Cardiac fibroblast (primary cell): ENCODE measurements around the gene HSFX2.
"Not testable (repeated sequence)": the region's sequence is repeated elsewhere in the genome, so short reads cannot be mapped to it uniquely, and the experiment has no call there.

ENCODE experiments used
- DNase-seq, 2 donors: peaks; one replicate each; pipeline versions ENCODE4 v3.0.0 to v3.0.0-alpha.2; 2010; ENCODE audit warnings: low read depth in 2 of 2
- H3K4me3 ChIP-seq, 2 donors: replicated peaks in 1 of 2; 1 replicate in 1 of 2; 2 replicates in 1 of 2; pipeline ENCODE4 v1.5.1; 2011; ENCODE audit warnings: low read depth in 2 of 2, low read length in 2 of 2, mild to moderate bottlenecking in 2 of 2, moderate library complexity in 1 of 2
- TF ChIP-seq, protein P1 (sequence below): IDR thresholded peaks from one replicate; pipeline ENCODE4 v1.5.1; 2011; ENCODE audit warnings: low read depth, mild to moderate bottlenecking, low read length, inconsistent platforms

The HSFX2 gene, protein sequence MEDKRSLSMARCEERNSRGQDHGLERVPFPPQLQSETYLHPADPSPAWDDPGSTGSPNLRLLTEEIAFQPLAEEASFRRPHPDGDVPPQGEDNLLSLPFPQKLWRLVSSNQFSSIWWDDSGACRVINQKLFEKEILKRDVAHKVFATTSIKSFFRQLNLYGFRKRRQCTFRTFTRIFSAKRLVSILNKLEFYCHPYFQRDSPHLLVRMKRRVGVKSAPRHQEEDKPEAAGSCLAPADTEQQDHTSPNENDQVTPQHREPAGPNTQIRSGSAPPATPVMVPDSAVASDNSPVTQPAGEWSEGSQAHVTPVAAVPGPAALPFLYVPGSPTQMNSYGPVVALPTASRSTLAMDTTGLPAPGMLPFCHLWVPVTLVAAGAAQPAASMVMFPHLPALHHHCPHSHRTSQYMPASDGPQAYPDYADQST

DNA sequence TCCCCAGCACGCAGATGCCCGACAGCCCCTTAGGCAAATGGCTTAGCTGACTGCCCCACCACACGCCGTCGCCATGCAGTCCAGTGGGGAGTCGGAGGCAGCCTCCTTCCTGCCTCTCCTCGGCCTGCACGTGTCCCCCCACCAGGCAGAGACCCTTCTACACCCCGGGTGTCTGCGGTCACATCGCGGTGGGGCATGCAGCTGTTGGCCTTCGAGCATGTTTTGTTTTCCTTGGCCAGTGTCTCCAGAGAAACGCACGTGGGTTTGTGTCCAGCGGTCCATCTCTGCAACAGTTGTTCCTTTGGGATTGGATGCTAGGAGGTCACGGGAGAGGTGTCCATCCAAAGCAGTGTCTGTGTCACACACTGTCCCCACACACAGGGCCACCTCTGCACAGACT lies at the start of gene HSFX2:
Gene HSFX2 (minus strand): TSS at position 101 of the 400 bp plus-strand sequence. CDS start 614 bp downstream, outside the sequence.
- DNase-seq, H3K4me3 ChIP-seq: not testable (repeated sequence)

DNA sequence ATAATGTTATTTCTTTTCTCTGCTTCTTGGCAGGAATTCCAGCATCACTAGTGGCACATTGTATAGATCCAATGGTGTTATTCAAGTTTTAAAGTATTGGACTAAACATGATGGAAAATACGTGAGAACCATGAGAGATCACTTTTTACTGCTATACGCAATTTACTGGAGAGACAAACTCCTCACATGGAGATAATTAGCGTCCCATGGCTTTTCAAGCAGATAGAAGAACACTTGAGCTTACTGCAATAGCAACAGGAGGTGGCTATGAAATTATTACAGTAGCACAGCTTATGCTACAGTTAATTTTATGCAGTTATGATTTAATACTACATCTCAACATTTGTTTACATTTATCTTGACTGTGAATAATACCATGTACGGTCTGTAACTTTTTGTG lies 48.4 kb upstream of the HSFX2 start:
- TF ChIP-seq, protein P1, sequence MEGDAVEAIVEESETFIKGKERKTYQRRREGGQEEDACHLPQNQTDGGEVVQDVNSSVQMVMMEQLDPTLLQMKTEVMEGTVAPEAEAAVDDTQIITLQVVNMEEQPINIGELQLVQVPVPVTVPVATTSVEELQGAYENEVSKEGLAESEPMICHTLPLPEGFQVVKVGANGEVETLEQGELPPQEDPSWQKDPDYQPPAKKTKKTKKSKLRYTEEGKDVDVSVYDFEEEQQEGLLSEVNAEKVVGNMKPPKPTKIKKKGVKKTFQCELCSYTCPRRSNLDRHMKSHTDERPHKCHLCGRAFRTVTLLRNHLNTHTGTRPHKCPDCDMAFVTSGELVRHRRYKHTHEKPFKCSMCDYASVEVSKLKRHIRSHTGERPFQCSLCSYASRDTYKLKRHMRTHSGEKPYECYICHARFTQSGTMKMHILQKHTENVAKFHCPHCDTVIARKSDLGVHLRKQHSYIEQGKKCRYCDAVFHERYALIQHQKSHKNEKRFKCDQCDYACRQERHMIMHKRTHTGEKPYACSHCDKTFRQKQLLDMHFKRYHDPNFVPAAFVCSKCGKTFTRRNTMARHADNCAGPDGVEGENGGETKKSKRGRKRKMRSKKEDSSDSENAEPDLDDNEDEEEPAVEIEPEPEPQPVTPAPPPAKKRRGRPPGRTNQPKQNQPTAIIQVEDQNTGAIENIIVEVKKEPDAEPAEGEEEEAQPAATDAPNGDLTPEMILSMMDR, result no peak
- H3K4me3 ChIP-seq, result no peak overlapping the region
- no peak for DNase-seq

DNA sequence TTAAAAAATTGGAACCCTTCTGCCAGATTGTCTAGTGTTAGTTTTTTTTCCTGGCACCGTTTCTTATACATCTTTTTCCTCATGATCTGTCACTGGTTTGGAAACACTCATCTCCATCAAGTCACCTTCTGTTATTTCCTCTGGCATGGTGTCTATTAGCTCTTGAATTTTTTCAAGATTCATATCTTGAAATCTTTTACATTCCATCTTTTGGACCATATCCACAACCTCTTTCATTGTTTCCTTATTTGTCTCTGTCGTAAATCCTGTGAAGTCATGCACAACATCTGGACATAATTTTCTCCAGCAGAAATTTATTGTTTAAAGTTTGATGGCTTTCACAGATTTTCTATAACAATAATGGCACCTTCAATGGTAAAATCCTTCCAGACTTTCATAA lies 46.7 kb upstream of the HSFX2 start:
- peak in 1 of 2 donors; percentile 18 for DNase-seq
- no peak overlapping the region for H3K4me3 ChIP-seq
- TF ChIP-seq, protein P1, result no peak

DNA sequence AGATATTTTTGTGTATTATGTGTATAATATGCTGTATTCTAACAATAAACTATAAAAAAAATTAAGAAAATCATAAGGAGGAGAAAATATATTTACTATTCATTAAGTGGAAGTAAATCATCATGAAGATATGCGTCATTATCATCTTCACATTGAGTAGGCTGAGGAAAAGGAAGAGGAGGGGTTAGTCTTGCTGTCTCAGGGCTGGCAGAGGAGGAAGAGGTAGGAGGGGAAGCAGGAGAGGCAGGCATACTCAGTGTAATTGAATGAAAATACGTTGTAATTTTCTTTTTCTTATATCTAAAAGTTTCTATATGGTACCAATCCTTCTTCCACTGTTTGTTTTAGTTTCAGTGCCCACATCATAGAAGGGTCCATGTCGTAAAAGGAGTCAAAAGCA lies 46.3 kb upstream of the HSFX2 start:
- DNase-seq, result peak in 1 of 2 donors; percentile 0

DNA sequence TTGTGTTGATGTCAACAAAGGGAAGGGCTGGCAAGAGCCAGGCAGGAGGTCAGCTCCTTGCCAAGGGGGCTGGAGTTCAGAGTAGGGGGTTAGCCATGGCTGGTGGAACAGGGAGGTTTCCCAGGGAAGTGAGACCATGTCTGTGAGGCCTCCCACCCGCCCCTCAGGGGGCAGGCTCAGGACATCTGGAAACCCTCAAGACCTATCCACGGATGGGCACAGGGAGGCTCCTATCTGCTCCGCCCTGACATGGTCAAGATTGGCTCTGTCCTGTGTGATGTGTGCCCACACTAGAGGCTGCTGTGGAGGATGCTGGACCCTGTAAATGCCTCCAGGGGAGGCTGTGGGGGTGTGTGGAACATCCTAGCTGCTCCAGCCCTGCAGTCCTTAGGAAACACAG lies 44.5 kb upstream of the HSFX2 start:
- H3K4me3 ChIP-seq, result no peak overlapping the region
- TF ChIP-seq, protein P1, result no peak
- no peak for DNase-seq

More for the DNA sequence above, 46.3 kb upstream of the HSFX2 start:
- TF ChIP-seq, protein P1, result no peak
- H3K4me3 ChIP-seq, result no peak overlapping the region

DNA sequence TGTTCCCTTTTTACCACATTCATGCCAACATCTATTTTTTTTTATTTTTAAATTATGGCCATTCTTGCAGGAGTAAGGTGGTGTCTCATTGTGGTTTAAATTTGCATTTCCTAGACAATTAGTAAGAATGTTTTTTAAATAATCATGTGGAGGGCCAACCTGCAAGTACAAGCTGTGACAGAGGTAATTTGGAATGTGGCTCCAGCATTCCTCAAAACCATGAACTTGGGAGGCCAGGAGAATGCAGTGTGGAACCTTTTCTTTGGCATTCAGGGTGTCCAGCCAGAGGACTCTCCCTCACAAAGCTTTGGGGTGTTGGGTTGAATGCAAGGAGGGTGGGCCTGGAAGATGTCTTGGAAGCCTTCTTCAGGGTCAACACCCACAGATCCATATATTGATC lies 43.7 kb upstream of the HSFX2 start:
- no peak overlapping the region for H3K4me3 ChIP-seq
- TF ChIP-seq, protein P1, result no peak
- DNase-seq, result peak in 1 of 2 donors; percentile 5

DNA sequence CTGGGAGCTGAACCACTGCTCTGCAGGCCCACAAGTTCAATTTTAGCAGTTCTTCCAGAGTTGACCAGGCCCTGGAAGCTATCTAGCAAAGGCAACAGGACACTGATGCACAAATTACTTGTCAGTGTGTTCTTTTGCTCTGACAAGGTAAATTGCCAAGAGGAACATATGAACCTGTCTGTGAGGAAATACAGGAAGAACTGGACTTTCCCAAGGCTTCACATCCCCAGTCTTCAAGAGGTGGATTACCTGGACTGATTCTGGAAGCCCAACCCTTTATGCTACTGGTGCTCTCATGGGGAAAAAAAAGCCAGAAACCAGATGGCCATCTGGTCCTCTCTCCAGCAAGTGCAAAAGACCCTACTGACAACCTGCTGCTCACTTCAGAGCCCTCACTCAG lies 38.4 kb upstream of the HSFX2 start:
- TF ChIP-seq, protein P1, result no peak
- no peak overlapping the region for H3K4me3 ChIP-seq
- DNase-seq, result no peak
